H1 (cell line): ENCODE data around the gene RASL10B. TPM values are rescaled to one million over a fixed set of nuclear protein-coding genes. Genes with fewer than 3 reads are reported as not detected.
A peak's percentile ranks its signal among the peaks of the same experiment; 100 is the strongest.

Source experiments
- CTCF ChIA-PET: fragments of 300-600 bp; sonication (Branson Sonifier 250); formaldehyde crosslinking; loops from one replicate; lab custom pipeline; 2021; ENCODE audit not compliant: partially characterized antibody; lab: Charles Lee
- POLR2A ChIA-PET: fragments of 300-600 bp; sonication (Branson Sonifier 250); formaldehyde crosslinking; loops from one replicate; lab custom pipeline; 2021; ENCODE audit warnings: inconsistent platforms; ENCODE audit not compliant: partially characterized antibody; lab: Charles Lee
- DNase-seq, 2 experiments: peaks; one replicate each; pipeline versions ENCODE4 v3.0.0 to v3.0.0-alpha.2; 2010 to 2022; ENCODE audit warnings: low spot score in 2 of 2, low read depth in 1 of 2, mixed read lengths in 1 of 2
- FAIRE-seq: peaks from 2 replicates; lab custom pipeline; 2011; peaks lifted over from hg19 to GRCh38; lab: Jason Lieb, UNC
- H2AFZ ChIP-seq: 2 replicates; pipeline ENCODE4 v1.8.1; 2012; ENCODE audit warnings: low read length, inconsistent platforms
- H2AK5ac ChIP-seq: 2 replicates; pipeline ENCODE4 v1.6.1; 2013; ENCODE audit warnings: low read depth, low read length
- H2BK120ac ChIP-seq: replicated peaks from 2 replicates; pipeline ENCODE3; 2013; ENCODE audit warnings: low read depth, low read length, inconsistent platforms
- H2BK12ac ChIP-seq: 2 replicates; pipeline ENCODE4 v1.6.1; 2013; ENCODE audit warnings: low read depth, low read length
- H2BK15ac ChIP-seq: 2 replicates; pipeline ENCODE4 v1.6.1; 2013; ENCODE audit warnings: low read length
- H2BK20ac ChIP-seq: 2 replicates; pipeline ENCODE4 v1.6.1; 2013; ENCODE audit warnings: low read length
- H2BK5ac ChIP-seq: 2 replicates; pipeline ENCODE4 v1.6.1; 2013; ENCODE audit warnings: low read depth, low read length
- H3K14ac ChIP-seq: 2 replicates; pipeline ENCODE4 v1.6.1; 2013; ENCODE audit warnings: inconsistent platforms; ENCODE audit not compliant: insufficient read length
- H3K18ac ChIP-seq: 2 replicates; pipeline ENCODE4 v1.6.1; 2013; ENCODE audit warnings: low read length; ENCODE audit errors: extremely low read depth
- H3K23ac ChIP-seq: 2 replicates; pipeline ENCODE4 v1.6.1; 2013; ENCODE audit warnings: inconsistent platforms; ENCODE audit not compliant: insufficient read length
- H3K23me2 ChIP-seq: 2 replicates; pipeline ENCODE4 v1.6.1; 2013; ENCODE audit warnings: low read depth, low read length
- H3K27ac ChIP-seq: 2 replicates; pipeline ENCODE4 v1.6.1; 2011; ENCODE audit warnings: low read depth, low read length, inconsistent platforms
- H3K27me3 ChIP-seq, 4 experiments: replicated peaks in 1 of 4; 1 replicate in 1 of 4; 2 replicates in 3 of 4; pipeline versions ENCODE4 v1.6.1 to v1.8.1; 2011 to 2013; ENCODE audit warnings: low read length in 3 of 4, mild to moderate bottlenecking in 3 of 4, inconsistent platforms in 2 of 4, mixed read lengths in 2 of 4, moderate library complexity in 1 of 4; ENCODE audit not compliant: control insufficient read depth in 3 of 4, insufficient read depth in 3 of 4; ENCODE audit errors: extremely low read depth in 1 of 4
- H3K36me3 ChIP-seq, 4 experiments: 2 replicates each; pipeline versions ENCODE4 v1.6.1 to v1.8.1; 2011 to 2013; ENCODE audit warnings: mild to moderate bottlenecking in 4 of 4, low read length in 3 of 4, moderate library complexity in 2 of 4, control low read depth in 1 of 4, inconsistent platforms in 1 of 4; ENCODE audit not compliant: insufficient read depth in 4 of 4, control insufficient read depth in 2 of 4
- H3K4ac ChIP-seq: replicated peaks from 2 replicates; pipeline ENCODE3; 2013; ENCODE audit warnings: low read length, low read depth, mixed read lengths, inconsistent platforms; ENCODE audit not compliant: insufficient read length
- H3K4me1 ChIP-seq, 4 experiments: replicated peaks in 1 of 4; 1 replicate in 1 of 4; 2 replicates in 3 of 4; pipeline versions ENCODE4 v1.6.1 to v1.8.1; 2011 to 2013; ENCODE audit warnings: low read length in 3 of 4, inconsistent platforms in 2 of 4, mixed read lengths in 1 of 4; ENCODE audit not compliant: insufficient read depth in 4 of 4, control insufficient read depth in 3 of 4
- H3K4me2 ChIP-seq, 2 experiments: 2 replicates each; pipeline versions ENCODE4 v1.6.1 to v1.8.1; 2011 to 2013; ENCODE audit warnings: low read depth in 2 of 2, low read length in 2 of 2, control low read depth in 1 of 2, inconsistent platforms in 1 of 2, mild to moderate bottlenecking in 1 of 2; ENCODE audit not compliant: insufficient read depth in 1 of 2
- H3K4me3 ChIP-seq, 4 experiments: fragments of 200-600, 300-600 bp in 1 of 4; sonication (generic), shearing (Covaris generic), sonication (Bioruptor Twin) in 1 of 4; 2 replicates each; pipeline versions ENCODE4 v1.5.1 to v1.8.1; 2011 to 2016; ENCODE audit warnings: low read length in 4 of 4, low read depth in 3 of 4, control low read depth in 2 of 4, inconsistent platforms in 2 of 4, mild to moderate bottlenecking in 2 of 4, mixed read lengths in 1 of 4, moderate library complexity in 1 of 4; ENCODE audit not compliant: insufficient read depth in 2 of 4; ENCODE audit errors: extremely low read depth in 1 of 4
- H3K56ac ChIP-seq: replicated peaks from 2 replicates; pipeline ENCODE3; 2013; ENCODE audit warnings: low read depth, mild to moderate bottlenecking, mixed read lengths, low read length, inconsistent platforms; ENCODE audit not compliant: insufficient read length
- H3K79me1 ChIP-seq: 2 replicates; pipeline ENCODE4 v1.6.1; 2013; ENCODE audit warnings: low read depth, low read length, control low read depth
- H3K79me2 ChIP-seq, 2 experiments: 2 replicates each; pipeline versions ENCODE4 v1.6.1 to v1.8.1; 2012 to 2013; ENCODE audit warnings: low read length in 2 of 2, mild to moderate bottlenecking in 2 of 2, inconsistent platforms in 1 of 2; ENCODE audit not compliant: insufficient read depth in 2 of 2, control insufficient read depth in 1 of 2
- H3K9ac ChIP-seq, 4 experiments: replicated peaks in 1 of 4; 1 replicate in 1 of 4; 2 replicates in 3 of 4; pipeline versions ENCODE4 v1.6.1 to v1.8.1; 2011 to 2013; ENCODE audit warnings: low read depth in 3 of 4, low read length in 3 of 4, control low read depth in 2 of 4, mild to moderate bottlenecking in 2 of 4, moderate library complexity in 2 of 4, inconsistent platforms in 1 of 4; ENCODE audit errors: extremely low read depth in 1 of 4
- H3K9me3 ChIP-seq, 2 experiments: 2 replicates each; pipeline versions ENCODE4 v1.6.1 to v1.8.1; 2012 to 2013; ENCODE audit warnings: mild to moderate bottlenecking in 2 of 2, moderate library complexity in 2 of 2, control low read depth in 1 of 2, inconsistent platforms in 1 of 2, low read depth in 1 of 2, low read length in 1 of 2, mixed read lengths in 1 of 2; ENCODE audit not compliant: insufficient read depth in 2 of 2
- H4K20me1 ChIP-seq, 2 experiments: replicated peaks in 1 of 2; 2 replicates each; pipeline versions ENCODE3 to v1.8.1; 2011 to 2013; ENCODE audit warnings: inconsistent platforms in 2 of 2, low read length in 2 of 2, mild to moderate bottlenecking in 1 of 2; ENCODE audit not compliant: insufficient read depth in 2 of 2, control insufficient read depth in 1 of 2
- H4K5ac ChIP-seq: 2 replicates; pipeline ENCODE4 v1.6.1; 2013; ENCODE audit warnings: low read length, low read depth, mixed read lengths, inconsistent platforms; ENCODE audit not compliant: insufficient read length
- H4K8ac ChIP-seq: 2 replicates; pipeline ENCODE4 v1.8.0; 2013; ENCODE audit warnings: mild to moderate bottlenecking, moderate library complexity, low read length, inconsistent platforms; ENCODE audit not compliant: insufficient read depth; ENCODE audit errors: extremely low read depth
- H4K91ac ChIP-seq: replicated peaks from 2 replicates; pipeline ENCODE3; 2013; ENCODE audit warnings: low read length, mixed read lengths, inconsistent platforms; ENCODE audit not compliant: insufficient read length
- ASH2L ChIP-seq: fragments of 200-600, 300-600 bp; sonication (generic); IDR thresholded peaks from one replicate; pipeline ENCODE4 v1.7.1; 2017; ENCODE audit warnings: low read length
- BACH1 ChIP-seq: IDR thresholded peaks from 2 replicates; pipeline ENCODE4 v1.6.1; 2012; ENCODE audit warnings: low read length, improper control_type of control experiment
- CTBP2 ChIP-seq: IDR thresholded peaks from 2 replicates; pipeline ENCODE4 v1.7.0; 2011; ENCODE audit warnings: borderline replicate concordance, mild to moderate bottlenecking, moderate library complexity, mixed read lengths, low read length; ENCODE audit not compliant: insufficient read depth, insufficient read length
- EGR1 ChIP-seq: IDR thresholded peaks from 2 replicates; pipeline ENCODE4 v1.6.1; 2011; ENCODE audit warnings: low read depth, low read length, borderline replicate concordance
- JUN ChIP-seq: IDR thresholded peaks from 2 replicates; pipeline ENCODE4 v1.6.1; 2011; ENCODE audit warnings: low read depth, mild to moderate bottlenecking, improper control_type of control experiment, low read length
- KDM4A ChIP-seq: IDR thresholded peaks from one replicate; pipeline ENCODE4 v1.7.1; 2012; ENCODE audit warnings: low read depth, mild to moderate bottlenecking, moderate library complexity, low read length, inconsistent platforms; ENCODE audit not compliant: severe bottlenecking
- SIN3A ChIP-seq, 2 experiments: IDR thresholded peaks in 1 of 2; conservative IDR thresholded peaks in 1 of 2; 2 replicates each; pipeline ENCODE4 v1.6.1; 2011 to 2012; ENCODE audit warnings: low read length in 2 of 2, improper control_type of control experiment in 1 of 2, low read depth in 1 of 2, mild to moderate bottlenecking in 1 of 2
- WGBS, 2 experiments: shearing (Covaris generic) in 1 of 2; methylation state at CpG; one replicate each; pipeline versions ENCODE4 v1.1.6 to v1.1.7; 2013 to 2015; ENCODE audit warnings: low lambda C conversion rate in 2 of 2, mixed read lengths in 2 of 2, inconsistent platforms in 1 of 2, low coverage in 1 of 2, missing lambda C conversion rate in 1 of 2; ENCODE audit not compliant: insufficient replicate concordance in 2 of 2, insufficient coverage in 1 of 2, insufficient read length in 1 of 2; ENCODE audit errors: extremely low coverage in 1 of 2, missing lambda C conversion rate in 1 of 2; 5-methylcytosine and 5-hydroxymethylcytosine counted together
- polyA plus RNA-seq, 7 experiments: library from polyadenylated mRNA; depleted of rRNA in 3 of 7; stranded (reverse) in 5 of 7; unstranded in 2 of 7; fragments of >200 nt in 5 of 7; fragments of 200-250 nt in 2 of 7; gene quantifications; 1 replicate in 5 of 7; 2 replicates in 1 of 7; 4 replicates in 1 of 7; pipeline versions ENCODE4 v1.2.1 to v1.2.3, GENCODE V29; 2011 to 2013; ENCODE audit warnings: missing spikeins in 2 of 7, mixed read lengths in 2 of 7
- total RNA-seq: library from RNA; stranded (reverse); fragmentation: NEBNext Ultra II Directional; extraction: Animal tissue kit (Norgen Biotek cat#: 25700); gene quantifications from 2 replicates; pipeline ENCODE4 v1.2.1, GENCODE V29; 2021
- TF ChIP-seq, protein P1 (sequence below): IDR thresholded peaks from 2 replicates; pipeline ENCODE4 v1.6.1; 2012; ENCODE audit warnings: inconsistent platforms

Gene RASL10B
- total and polyA plus RNA-seq, 2 of the 8 experiments (the other 6 are each of a cell fraction or from before 2014, with no cell fraction given), result 17.5 to 22.8 TPM

DNA sequence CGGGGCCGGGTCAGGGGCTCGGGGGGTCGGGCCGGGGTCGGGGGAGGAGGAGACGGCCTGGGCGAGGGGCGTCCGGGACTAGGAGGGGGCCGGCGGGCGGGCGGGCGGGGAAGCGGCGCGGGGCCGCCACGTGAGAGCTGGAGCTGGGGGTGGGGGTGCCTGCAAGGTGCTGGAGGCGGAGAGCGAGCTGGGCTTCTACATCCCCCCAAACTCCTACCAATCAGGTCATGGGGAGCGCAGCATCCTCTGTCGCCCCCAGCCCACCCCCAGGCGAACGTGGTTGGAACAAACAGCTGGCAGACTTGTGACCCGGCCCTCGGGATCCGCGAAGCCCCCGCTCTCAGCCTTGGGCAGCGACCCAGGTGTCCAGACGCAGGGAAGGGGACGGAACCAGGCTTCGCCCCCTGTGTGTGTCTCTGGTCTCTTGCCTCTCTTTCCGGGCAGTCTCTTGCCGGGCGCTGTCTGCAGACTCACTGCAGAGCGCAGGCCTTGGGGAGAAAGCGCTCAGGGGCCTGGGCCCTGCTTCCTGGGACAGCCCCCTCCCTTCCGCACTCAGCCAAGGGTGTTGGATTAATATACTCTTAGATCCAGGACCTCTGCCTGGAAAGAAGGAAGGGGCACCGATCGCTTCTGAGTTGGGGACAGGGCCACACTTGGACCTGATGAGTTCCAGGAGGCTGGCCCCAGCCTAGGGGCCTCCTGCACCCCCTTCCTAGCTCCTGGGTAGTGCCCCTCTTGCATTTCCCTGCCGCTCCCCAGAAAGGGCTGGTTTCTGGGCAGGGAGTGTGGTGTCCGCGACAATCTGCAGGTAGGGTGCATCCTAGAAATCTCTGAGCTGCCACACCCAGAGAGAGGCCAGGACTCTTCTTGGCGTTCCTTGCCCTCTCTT, 722 bp downstream of the RASL10B start:
- Histone ChIP-seq H3K56ac (no peak overlapping the region), H2BK5ac (peak overlapping the region; percentile 44; the same call in 1 of the 2 replicates), H3K4me3 (peak overlapping the region; percentile 67 to 85 (median 78)), H4K5ac (no peak overlapping the region), H2BK15ac (no peak overlapping the region; the same call in 1 of the 2 replicates), H2AK5ac (no peak overlapping the region), H3K4ac (no peak overlapping the region), H3K4me1 (peaks cover 7 to 26% (median 8%) of the 10 kb centered on the region in 4 experiments; a peak in 6 of 7 replicates), H2BK12ac (no peak overlapping the region), H3K14ac (no peak overlapping the region), H3K4me2 (peak overlapping the region; percentile 78 to 98), H3K27ac (no peak overlapping the region), H2BK120ac (no peak overlapping the region), H2BK20ac (no peak overlapping the region), H2AFZ (no peak overlapping the region), H3K23me2 (peaks cover 9% of the 10 kb centered on the region; the same call in 1 of the 2 replicates), H4K91ac (no peak overlapping the region), H4K8ac (no peak overlapping the region), H3K36me3 (no peaks in the 10 kb centered on the region), H3K18ac (peak overlapping the region; percentile 93; the same call in 1 of the 2 replicates), H3K9ac (peak overlapping the region in 2 of 4 experiments; percentile 38 to 39; a peak in 3 of 7 replicates), H3K79me1 (peaks cover 2% of the 10 kb centered on the region; the same call in 1 of the 2 replicates), H3K9me3 (no peaks in the 10 kb centered on the region), H3K27me3 (peaks cover 0 to 8% (median 5%) of the 10 kb centered on the region in 4 experiments; a peak in 4 of 7 replicates), H3K79me2 (no peaks in the 10 kb centered on the region), H3K23ac (no peak overlapping the region), H4K20me1 (peaks cover 5 to 13% of the 10 kb centered on the region in 2 experiments)
- DNase-seq (peak in 1 of 2 experiments; percentile 70), FAIRE-seq (no peak)
- WGBS, 2 experiments, result 5% methylated on average over 21 of the region's 47 CpGs; no CpG with 5 or more reads in 1 of the 2 experiments
- ChIA-PET CTCF (interaction anchor here (0.9 to 9.8 kb wide), 11 partner anchors 8 to 119 kb away, joined by 3 to 45 read pairs (median 3); no protein-coding TSS in a partner anchor), POLR2A (interaction anchor here (0.5 to 3.7 kb wide), 12 partner anchors 9 to 771 kb away, joined by 3 to 16 read pairs (median 3); partner anchors contain the start of genes CCT6B, TAF15 and ZNF830)
- no peak for TF ChIP-seq ASH2L
- TF ChIP-seq SIN3A (conservative IDR thresholded peaks at IDR 0.05 in 1 of 2, IDR thresholded peaks at IDR 0.05 in 1 of 2; ENCODE audit: low read depth in 1 of 2, low read length in 2 of 2), result 0 out of 4 replicates have a peak, but pooled peaks have one; percentile 2 to 4
- TF ChIP-seq KDM4A, result peak; percentile 80
- TF ChIP-seq, protein P1, sequence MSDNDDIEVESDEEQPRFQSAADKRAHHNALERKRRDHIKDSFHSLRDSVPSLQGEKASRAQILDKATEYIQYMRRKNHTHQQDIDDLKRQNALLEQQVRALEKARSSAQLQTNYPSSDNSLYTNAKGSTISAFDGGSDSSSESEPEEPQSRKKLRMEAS, result 0 out of 2 replicates have a peak, but pooled peaks have one; percentile 13
- peak; percentile 46 for TF ChIP-seq CTBP2
- no peak for TF ChIP-seq EGR1
- TF ChIP-seq BACH1, result no peak
- TF ChIP-seq JUN, result no peak
